NCI-H82 treated with DMSO at 0.1 percent for 48 hours (cell line): ENCODE measurements around the gene AXIN2.
"Not testable (repeated sequence)": the region's sequence is repeated elsewhere in the genome, so short reads cannot be mapped to it uniquely, and the experiment has no call there.

Experiments used
- DNase-seq: peaks from one replicate; lab custom pipeline; 2025; ENCODE audit not compliant: unreplicated experiment; lab: John Stamatoyannopoulos, UW

Gene AXIN2

DNA sequence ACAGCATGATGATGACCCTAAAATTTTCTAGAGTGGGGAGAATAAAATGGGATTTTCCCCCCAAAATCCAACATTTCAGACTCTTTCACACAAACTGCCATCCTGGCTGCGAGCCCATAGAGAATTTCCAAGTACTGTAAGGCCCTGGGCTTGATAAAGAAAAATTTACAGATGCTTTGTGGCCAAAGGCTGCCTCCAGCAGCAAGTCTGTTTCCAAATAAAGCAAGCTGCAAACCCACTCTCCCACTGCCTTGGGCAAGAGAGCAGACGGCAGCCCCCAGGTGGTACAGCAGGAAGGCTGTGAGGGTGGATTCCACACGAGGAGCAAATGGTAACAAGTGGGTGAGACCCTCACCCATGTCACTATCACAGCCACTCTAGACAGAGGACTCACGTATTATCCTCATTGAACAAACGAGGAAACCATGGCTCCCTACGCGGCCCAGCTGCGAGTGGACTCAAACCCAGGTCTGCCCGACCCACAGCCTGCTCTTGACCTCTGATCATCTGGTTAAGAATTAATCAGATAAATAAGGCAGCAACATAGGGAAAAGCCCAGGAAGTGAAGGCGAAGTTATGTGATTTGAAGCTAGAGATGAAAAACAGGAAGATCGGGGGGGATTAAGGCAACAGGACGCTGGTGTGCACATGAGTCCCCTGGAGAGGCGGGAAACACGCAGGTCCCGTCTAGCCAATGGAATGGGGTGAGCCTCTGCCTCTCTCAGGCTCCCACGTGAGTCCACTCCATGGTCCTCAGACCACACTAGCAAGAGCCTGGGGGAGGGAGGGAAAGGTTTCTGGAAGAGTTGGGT is 37.4 kb downstream of the AXIN2 start:
- no peak for DNase-seq

DNA sequence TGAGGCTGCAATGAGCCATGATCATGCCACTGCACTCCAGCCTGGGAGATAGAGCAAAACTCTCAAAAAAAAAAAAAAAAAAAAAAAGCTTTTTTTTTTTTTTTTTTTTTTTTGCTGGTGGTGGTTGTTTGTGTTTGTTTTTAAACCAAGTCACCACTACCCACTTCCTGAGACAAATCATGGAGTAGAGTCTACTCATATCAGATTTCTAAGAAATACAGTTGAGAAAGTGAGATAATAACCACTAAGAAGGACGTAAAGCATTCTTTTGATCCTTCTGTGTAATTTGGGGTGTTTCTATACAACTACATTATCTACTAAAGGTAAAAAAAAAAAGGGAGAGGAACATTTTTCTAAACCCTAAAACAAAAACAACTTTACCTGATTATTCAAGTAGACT is 38.0 kb downstream of the AXIN2 start:
- DNase-seq: no peak

DNA sequence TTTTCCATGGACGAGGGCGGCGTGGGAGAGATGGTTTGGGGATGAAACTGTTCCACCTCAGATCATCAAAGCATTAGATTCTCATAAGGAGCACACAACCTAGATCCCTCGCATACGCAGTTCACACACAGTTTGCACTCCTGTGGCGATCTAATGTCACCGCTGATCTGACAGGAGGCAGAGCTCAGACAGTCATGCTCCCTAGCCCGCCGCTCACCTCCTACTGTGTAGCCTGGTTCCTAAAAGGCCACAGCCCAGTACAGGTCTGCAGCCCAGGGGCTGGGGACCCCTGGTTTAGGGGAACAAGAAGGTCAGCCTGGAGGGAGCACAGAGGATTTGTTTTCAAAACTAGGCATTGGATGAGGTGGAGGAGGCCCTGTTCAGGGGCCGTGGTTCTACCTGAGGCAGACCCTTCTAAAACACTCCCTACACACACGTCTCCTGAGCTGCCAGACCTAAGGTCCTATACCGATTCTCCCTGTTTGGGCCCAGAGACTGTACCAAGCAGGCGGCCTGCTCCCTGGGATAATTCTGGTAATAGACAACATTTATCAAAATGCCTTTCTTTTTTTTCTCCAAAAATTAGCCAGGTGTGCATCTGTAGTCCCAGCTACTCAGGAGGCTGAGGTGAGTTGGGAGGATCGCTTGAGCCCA is 38.6 kb downstream of the AXIN2 start:
- no peak for DNase-seq

DNA sequence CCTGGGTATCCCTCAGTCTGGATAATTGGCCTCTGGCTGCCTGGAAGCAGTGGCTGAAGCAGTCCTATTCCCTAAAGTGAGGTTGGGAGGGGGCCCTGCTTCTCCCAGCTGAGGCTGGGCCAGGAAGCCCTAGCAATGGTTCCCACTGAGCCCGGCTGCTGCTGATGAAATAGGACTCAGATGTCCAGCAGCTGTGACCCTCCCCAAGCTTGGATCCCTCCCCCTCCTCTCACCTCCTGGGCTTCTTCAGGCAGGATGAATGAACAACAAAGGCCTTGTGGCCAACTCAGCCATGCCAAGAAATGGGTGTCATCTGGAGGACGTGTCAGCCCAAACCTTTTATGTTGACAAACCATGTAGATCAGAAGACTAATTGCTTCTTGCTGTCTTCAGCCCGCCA is 42.0 kb downstream of the AXIN2 start:
- no peak for DNase-seq

DNA sequence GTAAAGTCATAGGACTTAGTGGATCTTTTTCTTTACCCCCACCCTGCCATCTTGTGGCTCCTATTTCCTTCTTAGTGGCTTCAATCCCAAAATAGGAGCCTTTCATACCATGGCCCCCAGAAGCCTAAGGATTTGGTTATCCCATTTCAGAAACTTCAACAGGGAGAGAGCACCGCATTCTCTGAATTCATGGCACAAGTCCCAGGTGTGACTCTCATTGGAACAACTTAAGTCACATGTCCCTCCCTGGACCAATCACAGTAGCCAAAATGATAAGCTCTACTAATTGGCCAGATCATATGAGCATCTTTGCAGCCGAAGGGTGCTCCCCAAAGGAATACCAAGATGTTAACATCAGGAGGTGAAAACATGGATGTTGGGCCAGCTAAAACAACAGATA is 43.2 kb downstream of the AXIN2 start:
- DNase-seq: no peak

DNA sequence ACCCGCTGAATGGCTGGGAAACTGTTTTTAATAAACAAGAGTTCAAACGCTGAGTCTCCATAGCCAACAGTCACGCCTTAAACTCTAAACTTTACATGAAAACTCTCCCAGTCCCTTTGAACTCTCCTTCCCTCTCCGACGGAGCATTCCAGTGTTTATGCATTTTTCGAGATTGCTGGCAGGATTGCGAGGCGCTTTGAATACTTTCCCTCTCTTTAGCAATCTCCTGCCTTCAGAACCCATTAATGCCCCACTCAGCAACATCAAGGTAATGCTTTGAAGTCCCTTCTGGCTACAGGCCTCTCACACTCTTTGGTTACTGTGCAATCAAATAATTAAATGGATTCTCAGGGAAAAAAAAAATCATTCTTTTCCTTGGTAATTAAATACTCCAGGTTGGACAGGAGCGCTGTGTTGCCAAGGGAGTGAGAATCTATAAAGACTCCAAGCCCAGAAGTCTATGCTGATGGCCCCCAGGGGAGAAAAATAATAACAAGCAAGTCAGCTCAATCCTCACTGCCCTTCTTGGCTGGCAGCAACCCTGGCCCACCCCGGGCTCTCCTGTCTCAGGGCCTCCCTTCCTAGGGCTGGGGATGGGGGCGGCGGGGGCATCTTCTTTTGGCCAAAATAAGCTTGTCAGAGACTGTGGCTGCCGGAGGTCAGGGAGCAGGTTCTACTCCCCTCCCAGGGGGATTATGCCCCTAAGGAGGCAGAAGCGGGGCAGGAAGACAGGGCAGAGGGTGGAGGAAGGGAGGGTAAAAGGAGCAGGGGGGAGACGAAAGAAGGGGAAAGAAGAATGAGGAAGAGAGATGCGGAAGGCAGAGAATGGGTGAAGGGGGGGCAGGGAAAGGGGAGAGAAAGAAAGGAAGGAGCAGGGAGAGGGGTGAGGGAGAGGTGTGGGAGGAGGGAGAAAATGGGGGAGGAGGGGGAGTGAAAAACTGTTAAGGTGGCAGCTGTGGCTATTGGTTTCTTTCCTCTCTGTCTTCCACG is 45.2 kb downstream of the AXIN2 start:
- no peak for DNase-seq

DNA sequence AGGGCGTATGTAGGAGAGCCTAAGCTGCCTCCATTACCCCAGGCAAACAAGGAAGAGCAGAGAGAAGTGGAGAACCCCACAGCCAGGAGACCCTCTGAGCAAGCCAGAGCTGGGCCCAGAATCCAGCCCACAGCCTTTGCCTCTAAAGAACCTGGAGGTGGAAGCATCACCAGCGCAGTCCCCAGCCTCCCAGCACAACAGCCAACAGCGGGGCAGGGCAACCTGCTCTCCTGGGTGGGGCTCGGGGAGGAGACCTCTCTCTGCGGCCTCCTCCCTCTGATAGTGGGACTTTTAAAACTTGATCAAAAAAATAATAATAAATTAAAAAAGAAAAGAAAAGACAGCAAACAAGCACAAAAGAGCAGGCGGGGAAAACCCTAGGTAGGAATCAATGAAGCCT is 45.9 kb downstream of the AXIN2 start:
- DNase-seq: no peak

DNA sequence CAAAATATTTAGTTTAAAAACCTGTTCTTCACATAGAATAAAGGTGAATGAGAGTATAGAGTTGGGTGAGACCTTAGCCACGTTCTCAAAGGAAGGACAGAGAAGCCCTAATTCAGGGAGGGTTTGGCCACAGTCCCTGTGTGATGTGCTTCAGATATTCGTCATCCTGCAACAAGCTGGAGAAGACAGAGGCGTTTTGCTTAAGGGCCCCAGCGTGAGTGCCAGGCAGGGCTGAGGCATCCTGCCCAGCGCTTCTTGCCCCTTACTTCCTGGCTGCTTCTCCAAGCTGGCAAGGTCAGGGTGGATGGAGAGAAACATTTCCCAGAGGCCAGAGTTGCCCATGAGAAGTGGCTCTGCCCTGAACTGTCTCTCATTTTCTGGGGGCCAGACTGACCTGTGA is 46.9 kb downstream of the AXIN2 start:
- DNase-seq: no peak

DNA sequence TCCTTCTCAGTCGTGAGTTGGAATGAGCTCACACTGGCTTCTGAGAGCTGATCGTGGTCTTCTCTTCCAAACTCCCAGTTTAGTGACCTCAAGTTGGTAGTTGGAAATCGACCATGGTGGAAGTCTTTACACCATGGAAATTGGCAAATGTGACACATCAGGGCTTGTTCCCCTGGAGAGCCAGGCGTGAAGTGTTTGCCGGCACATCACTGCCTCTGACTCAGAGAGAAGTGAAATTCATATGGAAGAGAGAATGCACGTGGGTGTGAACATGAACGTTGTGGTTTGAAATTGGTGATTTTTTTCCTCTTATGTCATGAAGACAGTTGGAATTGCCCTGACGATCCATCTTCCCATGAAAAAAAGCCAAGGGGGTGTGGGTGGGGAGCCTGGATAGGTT is 47.4 kb downstream of the AXIN2 start:
- DNase-seq: no peak

DNA sequence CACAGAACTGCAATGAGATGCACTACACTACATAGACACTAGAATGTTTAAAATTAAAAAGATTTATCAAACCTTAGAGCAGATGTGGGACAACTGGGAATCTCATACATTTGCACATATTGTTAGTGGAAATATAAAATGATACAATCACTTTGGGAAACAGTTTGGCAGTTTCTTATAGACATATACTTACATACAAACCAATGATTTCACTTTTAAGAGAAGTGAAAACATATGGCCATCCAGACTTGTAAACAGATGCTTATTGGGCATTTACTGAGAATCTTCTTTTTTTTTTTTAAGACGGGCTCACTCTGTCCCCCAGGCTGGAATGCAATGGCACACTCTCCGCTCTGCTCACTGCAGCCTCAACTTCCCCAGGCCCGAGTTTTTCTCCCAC is 50.1 kb downstream of the AXIN2 start:
- DNase-seq: no peak

DNA sequence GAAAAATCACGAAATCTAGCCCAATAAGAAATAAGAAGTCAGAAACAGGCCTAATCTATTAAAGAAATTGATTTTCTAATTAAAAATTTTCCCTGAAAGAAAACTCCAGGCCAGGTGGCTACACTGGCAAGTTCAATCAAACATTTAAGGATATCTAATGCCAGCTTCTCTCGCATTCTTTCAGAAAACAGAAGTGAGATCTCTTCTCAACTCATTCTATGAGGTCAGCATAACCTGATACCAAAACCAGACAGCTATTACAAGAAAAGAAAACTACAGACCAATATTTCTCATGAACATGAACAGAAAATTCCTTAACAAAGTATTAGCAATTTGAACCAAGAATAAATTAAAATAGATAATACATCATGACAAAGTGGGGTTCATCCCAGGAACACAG is 52.4 kb downstream of the AXIN2 start:
- DNase-seq: no peak

DNA sequence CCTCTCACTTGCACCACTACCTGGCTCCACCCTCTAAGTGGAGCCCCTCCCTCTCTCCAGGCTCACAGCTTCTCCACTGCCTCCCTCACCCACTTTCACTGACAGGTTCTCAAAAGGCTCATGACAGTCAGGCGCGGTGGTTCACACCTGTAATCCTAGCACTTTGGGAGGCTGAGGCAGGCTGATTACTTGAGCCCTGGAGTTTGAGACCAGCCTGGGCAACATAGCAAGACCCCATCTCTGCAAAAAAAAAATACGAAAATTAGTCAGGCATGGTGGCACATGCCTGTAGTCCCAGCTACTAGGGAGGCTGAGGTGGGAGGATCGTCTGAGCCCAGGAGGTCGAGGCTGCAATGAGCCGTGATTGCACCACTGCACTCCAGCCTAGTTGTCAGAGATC is 56.8 kb downstream of the AXIN2 start:
- not testable (repeated sequence) for DNase-seq

DNA sequence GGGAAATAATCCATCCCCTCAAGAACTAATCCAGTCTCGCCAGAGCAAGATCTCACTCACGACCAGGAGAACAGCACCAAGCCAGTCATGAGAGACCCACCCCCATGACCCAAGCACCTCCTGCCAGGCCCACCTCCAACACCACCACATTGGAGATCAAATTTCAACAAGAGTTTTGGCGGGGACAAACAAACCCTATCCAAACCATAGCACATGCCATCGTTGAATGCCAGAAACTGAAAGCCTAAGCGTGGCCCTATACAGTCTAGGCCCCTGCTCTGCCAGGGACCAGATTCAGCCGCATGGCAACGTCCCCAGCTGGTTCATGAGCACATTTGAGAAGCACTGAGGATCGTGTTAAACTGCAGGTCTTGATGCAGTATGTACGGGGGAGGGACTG is 57.3 kb downstream of the AXIN2 start:
- DNase-seq: no peak

DNA sequence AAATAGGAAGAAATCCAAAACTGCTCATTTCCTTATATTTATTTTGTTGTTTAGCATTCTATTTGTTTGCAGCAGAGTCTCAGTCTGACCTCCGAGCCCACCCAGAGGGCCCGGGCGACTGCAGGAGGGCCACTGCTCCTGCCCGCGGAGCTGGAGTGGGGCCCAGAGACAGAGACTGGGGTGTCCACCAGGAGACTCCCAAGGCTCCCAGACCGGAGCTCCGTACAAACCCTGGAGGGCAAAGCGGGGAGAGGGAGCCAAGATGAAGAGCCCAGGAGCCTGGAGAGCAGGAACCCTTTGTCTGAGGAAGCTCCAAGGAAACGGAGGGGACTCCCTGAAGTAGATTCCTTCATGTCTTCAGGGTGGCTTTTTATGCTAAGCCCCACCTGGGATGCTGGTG is 57.9 kb downstream of the AXIN2 start:
- no peak for DNase-seq

DNA sequence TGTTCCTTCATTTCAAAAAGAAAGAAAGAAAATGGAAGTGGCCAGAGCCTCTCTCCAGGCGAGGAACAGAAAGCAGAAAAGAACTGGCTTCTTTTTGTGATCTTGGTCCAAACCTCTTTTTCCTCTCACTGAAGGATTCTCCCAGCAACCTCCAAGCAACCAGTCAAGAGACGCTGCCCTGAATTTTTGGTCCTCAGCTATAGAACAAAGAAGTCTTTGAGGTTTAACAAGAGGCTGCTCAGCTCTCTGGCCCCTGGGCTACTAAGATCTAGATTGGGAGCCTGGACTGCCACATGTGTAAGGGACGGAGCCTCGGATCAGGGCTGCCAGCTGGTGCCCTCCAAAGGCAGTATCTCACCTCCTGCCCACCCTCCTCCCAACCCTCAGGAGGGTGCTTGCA is 62.6 kb downstream of the AXIN2 start:
- no peak for DNase-seq

DNA sequence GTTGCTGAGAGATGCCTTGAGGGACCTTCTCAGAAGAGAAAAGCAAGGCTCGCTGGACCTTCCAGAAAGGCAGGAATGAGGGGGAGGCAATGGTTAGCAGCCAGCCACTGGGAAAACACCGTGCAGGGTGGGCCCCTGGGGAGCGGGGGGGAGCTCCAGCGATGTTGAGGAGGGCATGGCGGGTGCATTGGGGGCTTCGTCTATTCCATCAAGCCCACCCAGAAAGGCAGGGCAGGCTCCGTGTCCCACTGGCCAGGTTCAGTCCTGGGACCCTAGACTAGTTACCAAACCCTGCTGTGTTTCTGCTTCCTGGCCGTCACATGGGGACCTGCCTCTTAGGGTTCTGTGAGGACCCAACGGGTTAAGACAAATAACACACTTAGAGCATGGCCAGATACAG is 64.6 kb downstream of the AXIN2 start:
- no peak for DNase-seq

DNA sequence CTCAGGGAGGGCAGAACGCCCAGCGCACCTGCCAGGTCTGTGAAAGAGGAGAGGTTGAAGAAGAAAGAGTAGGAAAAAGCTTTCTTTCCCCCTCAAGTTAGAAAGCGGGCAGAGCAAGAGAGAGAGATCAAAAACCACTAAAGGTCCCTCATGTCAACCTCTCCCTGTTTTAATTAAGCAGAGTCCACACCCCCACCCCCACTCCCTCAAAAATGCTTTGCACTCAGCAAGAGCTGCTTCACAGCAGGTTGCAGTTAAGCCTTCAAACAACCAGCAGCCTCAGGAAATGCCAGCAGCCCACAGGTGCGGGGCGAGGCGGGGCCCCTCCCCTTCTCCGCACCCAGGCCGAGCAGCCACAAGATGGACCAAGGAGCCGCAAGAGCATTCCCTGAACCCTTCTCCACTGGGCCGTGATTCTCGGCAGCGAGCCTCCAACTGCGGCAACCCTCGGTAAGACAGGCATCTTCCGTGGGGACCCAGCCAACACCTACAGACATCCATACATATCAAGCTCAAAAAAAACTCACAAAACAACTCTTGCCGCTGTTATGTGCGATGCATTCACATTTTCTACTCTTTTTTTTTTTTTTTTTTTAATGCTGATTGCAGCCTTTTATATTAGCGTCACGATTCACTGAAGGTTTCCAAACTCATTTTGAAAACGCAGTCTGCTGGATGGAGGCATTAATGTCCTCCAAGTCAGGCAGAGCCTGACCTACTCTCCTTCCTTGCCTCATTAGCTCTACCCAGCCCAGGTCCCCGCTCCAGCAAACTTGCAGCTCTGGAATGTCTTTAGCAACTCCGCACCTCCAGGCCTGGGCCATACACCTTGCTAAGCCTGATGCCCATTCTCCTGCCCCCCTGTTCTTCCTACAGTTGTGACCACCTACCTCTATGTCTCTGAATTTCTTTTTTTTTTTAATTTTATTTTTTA is 66.1 kb downstream of the AXIN2 start:
- no peak for DNase-seq

DNA sequence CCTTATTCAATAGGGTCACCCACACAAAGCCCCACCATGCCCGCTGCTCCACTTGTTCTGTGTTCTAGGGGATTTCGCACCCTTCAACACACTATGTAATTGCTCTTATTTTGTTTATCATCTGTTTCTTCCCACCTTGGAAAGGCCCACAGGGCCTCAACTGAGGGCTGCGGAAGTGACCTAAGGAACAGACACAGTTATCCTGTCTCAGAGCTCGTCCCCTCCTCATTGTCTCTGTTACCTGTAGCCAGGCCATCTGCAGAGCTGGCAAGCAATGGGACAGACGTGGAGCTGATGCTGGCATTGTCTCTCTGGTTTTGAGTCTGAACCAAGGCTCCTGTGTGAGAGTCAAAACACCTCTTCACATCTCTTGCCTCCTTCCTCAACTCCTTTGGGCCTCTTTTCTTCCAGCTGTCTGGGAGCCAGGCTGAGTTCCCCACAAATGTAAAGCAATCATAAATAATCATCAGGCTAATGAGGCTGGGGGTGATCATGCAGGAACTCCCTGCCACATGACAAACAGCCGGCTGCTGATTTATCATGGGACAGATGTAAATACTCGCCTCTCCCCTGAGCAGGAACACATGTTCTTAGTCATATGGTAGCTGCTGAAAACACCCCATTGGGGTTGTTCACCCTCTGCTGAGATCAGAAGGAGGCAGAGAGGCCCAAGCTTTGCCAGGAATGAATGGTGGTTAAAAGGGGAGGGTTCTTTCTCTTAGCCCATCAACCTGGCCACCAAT is 71.9 kb downstream of the AXIN2 start:
- DNase-seq: no peak

DNA sequence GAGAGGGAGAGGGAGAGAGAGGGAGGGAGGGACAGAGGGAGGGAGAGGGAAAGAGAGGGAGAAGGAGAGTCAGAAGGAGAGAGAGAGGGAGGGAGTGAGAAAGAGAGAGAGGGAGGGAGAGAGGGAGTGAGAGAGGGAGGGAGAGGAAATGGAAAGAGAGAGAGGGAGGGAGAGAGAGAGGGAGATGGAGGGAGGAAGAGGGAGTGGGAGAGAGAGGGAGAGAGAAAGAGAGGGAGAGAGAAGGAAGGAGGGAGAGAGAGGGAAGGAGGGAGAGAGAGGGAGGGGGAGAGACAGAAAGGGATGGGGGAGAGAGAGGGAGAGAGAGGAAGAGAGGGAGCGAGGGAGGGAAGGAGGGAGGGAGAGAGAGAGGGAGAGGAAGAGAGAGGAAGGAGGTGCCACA is 72.8 kb downstream of the AXIN2 start:
- no peak for DNase-seq

DNA sequence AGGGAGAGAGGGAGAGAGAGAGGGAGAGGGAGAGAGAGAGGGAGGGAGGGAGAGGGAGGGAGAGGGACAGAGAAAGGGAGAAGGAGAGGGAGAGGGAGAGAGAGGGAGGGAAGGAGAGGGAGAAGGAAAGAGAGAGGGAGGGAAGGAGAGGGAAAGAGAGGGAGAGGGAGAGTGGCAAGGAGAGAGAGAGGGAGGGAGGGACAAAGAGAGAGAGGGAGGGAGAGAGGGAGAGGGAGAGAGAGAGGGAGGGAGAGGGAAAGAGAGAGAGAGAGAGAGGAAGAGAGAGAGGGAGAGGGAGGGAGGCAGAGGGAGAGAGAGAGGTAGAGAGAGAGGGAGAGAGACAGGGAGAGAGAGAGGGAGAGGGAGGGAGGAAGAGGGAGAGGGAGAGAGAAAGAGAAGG is 73.5 kb downstream of the AXIN2 start:
- no peak for DNase-seq
